ENCODE data around the gene BBOF1. TPM values are rescaled to one million over a fixed set of nuclear protein-coding genes. Genes with fewer than 3 reads are reported as not detected.

BBOF1 gene
- total and polyA plus RNA-seq, 2 of the 4 experiments (the other 2 are of a cell fraction): 1.6 TPM

DNA sequence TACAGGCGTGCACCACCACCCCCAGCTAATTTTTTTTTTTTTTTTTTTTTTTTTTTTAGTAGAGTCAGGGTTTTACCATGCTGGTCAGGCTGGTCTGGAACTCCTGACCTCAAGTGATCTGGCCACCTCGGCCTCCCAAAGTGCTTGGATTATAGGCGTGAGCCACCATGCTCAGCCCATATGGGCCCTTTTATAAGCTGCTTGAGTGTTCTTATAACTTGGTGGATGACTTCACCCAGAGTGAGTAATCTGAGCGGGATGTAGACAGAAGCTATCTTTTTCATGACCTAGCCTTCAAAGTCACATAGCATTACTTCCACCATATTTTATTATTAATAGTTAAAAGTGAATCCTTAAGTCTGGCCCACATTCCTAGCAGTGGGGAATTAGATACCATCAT, 16.4 kb downstream of the BBOF1 start:
- WGBS, 2 experiments (ENCODE audit: extremely low coverage in 2 of 2, insufficient read length in 1 of 2): 67% methylated on average over 1 of the region's 4 CpGs; no CpG with 5 or more reads in 1 of the 2 experiments

More for the DNA sequence above, 16.4 kb downstream of the BBOF1 start:
- Histone ChIP-seq H2BK15ac (ENCODE audit: low read depth, low read length) (no peak overlapping the region), H3K79me1 (ENCODE audit: low read depth in 1 of 2, low read length in 2 of 2) (no peaks in the 10 kb centered on the region), H3K4ac (ENCODE audit: low read depth, low read length) (no peak overlapping the region), H3K18ac (ENCODE audit: low read depth, low read length) (no peak overlapping the region), H2BK20ac (ENCODE audit: low read depth, low read length) (no peak overlapping the region), H2BK5ac (ENCODE audit: low read depth, low read length, poor library complexity, severe bottlenecking) (no peak overlapping the region), H3K27ac (ENCODE audit: insufficient read depth, low read length) (no peak overlapping the region), H2AK5ac (ENCODE audit: low read depth, low read length) (no peak overlapping the region), H3K9me3 (ENCODE audit: control insufficient read depth, insufficient read depth, low read length) (no peaks in the 10 kb centered on the region), H3K14ac (replicated peaks; ENCODE audit: low read depth, low read length) (no peak overlapping the region), H3K36me3 (ENCODE audit: control insufficient read depth, insufficient read depth, low read length) (no peaks in the 10 kb centered on the region), H2AK9ac (replicated peaks; ENCODE audit: low read depth, low read length, poor library complexity) (no peak overlapping the region), H3K9me1 (ENCODE audit: insufficient read depth, low read length) (no peaks in the 10 kb centered on the region), H3K56ac (ENCODE audit: extremely low read depth, insufficient read depth, low read length) (no peak overlapping the region), H4K20me1 (ENCODE audit: insufficient read depth, low read length) (no peaks in the 10 kb centered on the region), H4K8ac (ENCODE audit: low read depth in 2 of 2, low read length in 2 of 2) (no peak overlapping the region), H2AFZ (replicated peaks; ENCODE audit: low read length, poor library complexity) (no peak overlapping the region), H3K9ac (ENCODE audit: low read depth, low read length) (no peak overlapping the region), H4K91ac (ENCODE audit: insufficient read depth, low read depth, low read length) (no peak overlapping the region), H2BK120ac (ENCODE audit: low read depth, low read length) (no peak overlapping the region), H3K4me2 (ENCODE audit: low read depth, low read length) (no peak overlapping the region), H3K4me3 (ENCODE audit: insufficient read depth, low read depth, low read length) (no peak overlapping the region), H3K23ac (ENCODE audit: low read depth, low read length) (no peak overlapping the region), H4K5ac (ENCODE audit: low read depth, low read length) (no peak overlapping the region), H3K4me1 (ENCODE audit: control insufficient read depth, insufficient read depth, low read length) (no peaks in the 10 kb centered on the region), H3K27me3 (ENCODE audit: control insufficient read depth, insufficient read depth, low read length) (no peaks in the 10 kb centered on the region)
- CTCF ChIA-PET: no interaction called here
- TF ChIP-seq NFE2L2 (IDR thresholded peaks at IDR 0.05; ENCODE audit: low read depth, low read length): no peak
- TF ChIP-seq MAFK (IDR thresholded peaks at IDR 0.05; ENCODE audit: low read depth, low read length): no peak
- TF ChIP-seq RCOR1 (IDR thresholded peaks at IDR 0.05; ENCODE audit: insufficient replicate concordance, low read length): no peak
- TF ChIP-seq, protein P1, sequence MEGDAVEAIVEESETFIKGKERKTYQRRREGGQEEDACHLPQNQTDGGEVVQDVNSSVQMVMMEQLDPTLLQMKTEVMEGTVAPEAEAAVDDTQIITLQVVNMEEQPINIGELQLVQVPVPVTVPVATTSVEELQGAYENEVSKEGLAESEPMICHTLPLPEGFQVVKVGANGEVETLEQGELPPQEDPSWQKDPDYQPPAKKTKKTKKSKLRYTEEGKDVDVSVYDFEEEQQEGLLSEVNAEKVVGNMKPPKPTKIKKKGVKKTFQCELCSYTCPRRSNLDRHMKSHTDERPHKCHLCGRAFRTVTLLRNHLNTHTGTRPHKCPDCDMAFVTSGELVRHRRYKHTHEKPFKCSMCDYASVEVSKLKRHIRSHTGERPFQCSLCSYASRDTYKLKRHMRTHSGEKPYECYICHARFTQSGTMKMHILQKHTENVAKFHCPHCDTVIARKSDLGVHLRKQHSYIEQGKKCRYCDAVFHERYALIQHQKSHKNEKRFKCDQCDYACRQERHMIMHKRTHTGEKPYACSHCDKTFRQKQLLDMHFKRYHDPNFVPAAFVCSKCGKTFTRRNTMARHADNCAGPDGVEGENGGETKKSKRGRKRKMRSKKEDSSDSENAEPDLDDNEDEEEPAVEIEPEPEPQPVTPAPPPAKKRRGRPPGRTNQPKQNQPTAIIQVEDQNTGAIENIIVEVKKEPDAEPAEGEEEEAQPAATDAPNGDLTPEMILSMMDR (conservative IDR thresholded peaks at IDR 0.05; ENCODE audit: low read depth, low read length): no peak
- no peak for TF ChIP-seq MXI1 (IDR thresholded peaks at IDR 0.05; ENCODE audit: borderline replicate concordance, low read depth, low read length)
- TF ChIP-seq, protein P2, sequence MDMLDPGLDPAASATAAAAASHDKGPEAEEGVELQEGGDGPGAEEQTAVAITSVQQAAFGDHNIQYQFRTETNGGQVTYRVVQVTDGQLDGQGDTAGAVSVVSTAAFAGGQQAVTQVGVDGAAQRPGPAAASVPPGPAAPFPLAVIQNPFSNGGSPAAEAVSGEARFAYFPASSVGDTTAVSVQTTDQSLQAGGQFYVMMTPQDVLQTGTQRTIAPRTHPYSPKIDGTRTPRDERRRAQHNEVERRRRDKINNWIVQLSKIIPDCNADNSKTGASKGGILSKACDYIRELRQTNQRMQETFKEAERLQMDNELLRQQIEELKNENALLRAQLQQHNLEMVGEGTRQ (IDR thresholded peaks at IDR 0.05; ENCODE audit: low read depth, low read length): no peak
- no peak for TF ChIP-seq MAZ (IDR thresholded peaks at IDR 0.05; ENCODE audit: borderline replicate concordance, low read depth, low read length)
- TF ChIP-seq BHLHE40 (IDR thresholded peaks at IDR 0.05; ENCODE audit: low read depth, low read length): no peak
- TF ChIP-seq, protein P3, sequence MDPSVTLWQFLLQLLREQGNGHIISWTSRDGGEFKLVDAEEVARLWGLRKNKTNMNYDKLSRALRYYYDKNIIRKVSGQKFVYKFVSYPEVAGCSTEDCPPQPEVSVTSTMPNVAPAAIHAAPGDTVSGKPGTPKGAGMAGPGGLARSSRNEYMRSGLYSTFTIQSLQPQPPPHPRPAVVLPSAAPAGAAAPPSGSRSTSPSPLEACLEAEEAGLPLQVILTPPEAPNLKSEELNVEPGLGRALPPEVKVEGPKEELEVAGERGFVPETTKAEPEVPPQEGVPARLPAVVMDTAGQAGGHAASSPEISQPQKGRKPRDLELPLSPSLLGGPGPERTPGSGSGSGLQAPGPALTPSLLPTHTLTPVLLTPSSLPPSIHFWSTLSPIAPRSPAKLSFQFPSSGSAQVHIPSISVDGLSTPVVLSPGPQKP (IDR thresholded peaks at IDR 0.05; ENCODE audit: borderline replicate concordance, low read depth, low read length): no peak
- no peak for TF ChIP-seq RAD21 (IDR thresholded peaks at IDR 0.05; ENCODE audit: low read length)
- TF ChIP-seq CHD1 (IDR thresholded peaks at IDR 0.05; ENCODE audit: low read depth, low read length): no peak
- no peak for TF ChIP-seq RFX5 (IDR thresholded peaks at IDR 0.05; ENCODE audit: low read depth, low read length)
- TF ChIP-seq POLR2A (IDR thresholded peaks at IDR 0.05; ENCODE audit: low read depth, low read length): no peak
- TF ChIP-seq CEBPB (IDR thresholded peaks at IDR 0.05; ENCODE audit: low read depth, low read length): no peak
- no peak for TF ChIP-seq SMC3 (IDR thresholded peaks at IDR 0.05; ENCODE audit: low read depth, low read length)
- TF ChIP-seq FOS (IDR thresholded peaks at IDR 0.05; ENCODE audit: low read depth, low read length): no peak
- dilution Hi-C loops (cut with HindIII; ENCODE audit: low sequenced_read_pairs, unreplicated experiment) (no loop called here), intact Hi-C loops (cut with micrococcal nuclease) (loop anchor here (5.0 kb wide), 1 partner anchor 308 kb away; no protein-coding TSS in a partner anchor), in situ Hi-C loops (cut with MboI; ENCODE audit: low sequenced_read_pairs) (loop anchor here (25.0 kb wide), 1 partner anchor 523 kb away; no protein-coding TSS in a partner anchor)
- DNase-seq (peak; percentile 80), ATAC-seq (ENCODE audit: low read depth) (peak; percentile 90)
- BruUV-seq (replicated peaks): no TSS peak
- POLR2A ChIA-PET (ENCODE audit: unreplicated experiment): no interaction called here
